DND-41 (cell line): ENCODE measurements around the gene ULK1.

ENCODE experiments used
- EZH2 ChIP-seq: IDR thresholded peaks from 3 replicates; pipeline ENCODE4 v1.6.1; 2012; ENCODE audit warnings: borderline replicate concordance, low read depth, mild to moderate bottlenecking, moderate library complexity, low read length, inconsistent platforms; ENCODE audit not compliant: severe bottlenecking
- TF ChIP-seq, protein P1 (sequence below): IDR thresholded peaks from 2 replicates; pipeline ENCODE4 v1.5.1; 2012; ENCODE audit warnings: borderline replicate concordance, low read length, moderate library complexity, mild to moderate bottlenecking; ENCODE audit not compliant: poor library complexity, severe bottlenecking; ENCODE audit errors: extremely low read depth

DNA sequence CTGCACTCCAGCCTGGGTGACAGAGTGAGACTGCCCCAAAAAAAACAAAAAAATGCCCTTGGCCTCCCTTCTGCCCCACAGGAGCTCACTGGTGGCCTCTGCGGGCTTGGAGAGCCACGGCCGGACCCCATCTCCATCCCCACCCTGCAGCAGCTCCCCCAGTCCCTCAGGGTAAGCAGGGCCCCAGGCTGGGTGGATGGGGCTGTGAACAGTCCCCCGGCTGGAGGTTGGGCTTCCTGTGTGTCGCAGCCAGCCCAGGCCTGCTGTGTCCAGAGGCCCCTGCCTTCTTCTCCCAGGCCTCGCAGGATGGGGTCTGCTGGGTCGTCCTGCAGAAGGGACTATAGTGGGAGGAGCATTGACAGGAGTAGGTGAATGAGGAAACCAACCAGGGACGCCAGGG lies 19.2 kb downstream of the ULK1 start:
- TF ChIP-seq, protein P1, sequence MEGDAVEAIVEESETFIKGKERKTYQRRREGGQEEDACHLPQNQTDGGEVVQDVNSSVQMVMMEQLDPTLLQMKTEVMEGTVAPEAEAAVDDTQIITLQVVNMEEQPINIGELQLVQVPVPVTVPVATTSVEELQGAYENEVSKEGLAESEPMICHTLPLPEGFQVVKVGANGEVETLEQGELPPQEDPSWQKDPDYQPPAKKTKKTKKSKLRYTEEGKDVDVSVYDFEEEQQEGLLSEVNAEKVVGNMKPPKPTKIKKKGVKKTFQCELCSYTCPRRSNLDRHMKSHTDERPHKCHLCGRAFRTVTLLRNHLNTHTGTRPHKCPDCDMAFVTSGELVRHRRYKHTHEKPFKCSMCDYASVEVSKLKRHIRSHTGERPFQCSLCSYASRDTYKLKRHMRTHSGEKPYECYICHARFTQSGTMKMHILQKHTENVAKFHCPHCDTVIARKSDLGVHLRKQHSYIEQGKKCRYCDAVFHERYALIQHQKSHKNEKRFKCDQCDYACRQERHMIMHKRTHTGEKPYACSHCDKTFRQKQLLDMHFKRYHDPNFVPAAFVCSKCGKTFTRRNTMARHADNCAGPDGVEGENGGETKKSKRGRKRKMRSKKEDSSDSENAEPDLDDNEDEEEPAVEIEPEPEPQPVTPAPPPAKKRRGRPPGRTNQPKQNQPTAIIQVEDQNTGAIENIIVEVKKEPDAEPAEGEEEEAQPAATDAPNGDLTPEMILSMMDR, result no peak
- TF ChIP-seq EZH2, result no peak
